Astrocyte of the spinal cord (primary cell): Measurements from ENCODE around the gene CCDC80.

Source experiments
- DNase-seq: peaks from one replicate; pipeline ENCODE4 v3.0.0; 2011; ENCODE audit warnings: low read depth, low spot score
- H3K4me3 ChIP-seq: 2 replicates; pipeline ENCODE4 v1.5.1; 2011; ENCODE audit warnings: low read depth, mild to moderate bottlenecking, low read length, moderate library complexity
- CTCF ChIP-seq: IDR thresholded peaks from 2 replicates; pipeline ENCODE4 v1.5.1; 2012; ENCODE audit warnings: low read depth, mild to moderate bottlenecking, low read length, inconsistent platforms
- in situ Hi-C: cut with HindIII; loops from 2 replicates; pipeline ENCODE4 v1.10.0; 2017; ENCODE audit warnings: low sequenced_read_pairs

CCDC80 gene

GRCh38 chr3:112656043-112656442 is 15.1 kb upstream of the CCDC80 start:
- H3K4me3 ChIP-seq: no peak overlapping the region
- peak; percentile 13 for DNase-seq
- in situ Hi-C loops: no loop called here

GRCh38 chr3:112654979-112655378 is 14.0 kb upstream of the CCDC80 start:
- in situ Hi-C loops: no loop called here
- peak; percentile 29 for DNase-seq
- TF ChIP-seq CTCF: no peak
- H3K4me3 ChIP-seq: no peak overlapping the region

More at GRCh38 chr3:112656043-112656442, 15.1 kb upstream of the CCDC80 start:
- TF ChIP-seq CTCF: no peak

DNA sequence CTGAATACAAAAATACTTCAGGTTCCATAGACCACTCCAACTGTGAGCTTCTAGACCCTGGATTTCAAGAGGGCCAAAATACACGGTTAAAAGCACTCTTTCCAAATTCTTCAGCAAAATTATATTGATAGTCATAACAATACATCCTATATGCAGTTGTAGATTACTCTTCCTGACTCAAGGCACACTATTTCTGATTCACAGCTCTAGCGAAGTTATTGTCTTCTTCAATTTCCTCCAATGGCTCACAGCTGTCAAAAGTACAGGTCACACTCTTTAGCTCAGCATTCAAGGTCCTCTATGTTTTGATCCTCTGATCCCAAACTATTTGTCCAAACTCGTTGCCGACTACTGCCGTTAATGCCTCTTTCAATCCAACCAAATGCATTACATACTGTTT is 13.5 kb upstream of the CCDC80 start:
- no peak for TF ChIP-seq CTCF
- H3K4me3 ChIP-seq: no peak overlapping the region
- in situ Hi-C loops: no loop called here
- DNase-seq: no peak

DNA sequence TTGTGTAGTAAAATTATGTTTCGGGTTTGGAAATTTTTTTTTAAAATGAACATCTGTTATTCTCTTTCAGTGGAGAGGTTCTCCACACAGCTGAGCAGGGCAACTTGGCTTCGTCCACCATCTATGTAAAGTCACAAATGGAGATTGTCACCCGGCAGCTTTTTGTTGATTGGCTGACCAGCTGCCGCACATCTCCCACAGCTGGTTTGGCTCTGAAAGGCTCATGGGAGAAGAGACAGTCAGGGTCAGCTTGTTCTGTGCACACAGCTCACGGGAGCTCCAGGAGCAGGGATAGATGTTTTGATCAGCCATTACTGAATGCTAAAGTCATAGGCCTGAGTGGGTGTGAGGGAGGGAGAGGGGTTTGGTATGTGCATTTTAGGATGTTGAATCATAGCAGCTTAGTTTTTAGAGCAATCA is 12.9 kb upstream of the CCDC80 start:
- no peak for TF ChIP-seq CTCF
- in situ Hi-C loops: no loop called here
- peak; percentile 91 for DNase-seq
- H3K4me3 ChIP-seq: no peak overlapping the region

DNA sequence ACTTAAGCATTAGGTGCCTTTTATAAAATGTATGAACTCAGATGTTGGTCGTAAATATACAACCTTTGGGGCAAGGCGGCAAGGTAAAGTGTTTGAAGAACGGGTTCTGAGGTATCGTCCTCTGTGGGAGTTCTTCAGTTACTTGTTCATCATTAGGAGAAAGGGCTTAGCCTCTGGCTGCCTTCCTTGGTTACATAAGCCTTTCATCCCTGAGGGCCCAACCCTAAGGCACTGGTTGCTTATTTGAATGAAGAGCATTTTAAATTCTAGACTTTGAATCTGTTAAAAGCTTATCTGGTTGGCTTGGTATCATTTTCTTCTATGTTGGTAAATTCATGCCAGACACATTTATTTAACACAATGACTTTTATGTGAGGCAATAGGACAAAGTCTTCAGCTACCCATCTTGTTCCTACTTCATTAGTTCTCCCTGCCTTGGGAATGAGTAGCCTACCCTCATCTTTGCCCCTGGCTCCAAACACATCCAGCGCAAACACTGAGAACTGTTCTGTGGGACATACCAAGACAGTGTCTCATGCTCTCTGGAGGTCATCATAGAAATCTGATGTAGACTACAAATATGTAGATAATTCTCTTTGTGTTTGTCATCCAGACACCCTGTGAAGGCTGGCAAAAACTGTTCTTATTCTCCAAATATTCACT is 12.4 kb upstream of the CCDC80 start:
- no peak for TF ChIP-seq CTCF
- in situ Hi-C loops: no loop called here
- H3K4me3 ChIP-seq: no peak overlapping the region
- DNase-seq: peak; percentile 97

DNA sequence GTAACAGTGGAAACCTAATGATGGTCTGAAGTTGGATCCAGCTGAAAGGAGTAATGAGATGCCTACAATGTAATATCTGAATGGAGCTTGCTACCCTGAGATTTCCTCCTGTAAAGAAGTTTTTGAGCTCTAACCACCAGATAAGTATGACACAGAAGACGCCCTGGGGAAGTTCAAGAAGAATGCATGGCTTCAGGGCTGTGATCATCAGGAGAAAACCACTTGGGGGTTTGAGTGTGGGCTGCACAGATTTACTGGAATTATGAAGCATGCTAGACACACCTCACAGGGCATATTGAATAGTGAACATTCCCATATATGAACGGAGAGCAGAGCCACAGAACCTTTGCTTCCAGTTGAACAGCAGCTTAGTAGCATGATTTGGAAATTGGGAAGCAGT is 10.6 kb upstream of the CCDC80 start:
- peak; percentile 75 for DNase-seq
- no peak for TF ChIP-seq CTCF
- in situ Hi-C loops: no loop called here
- no peak overlapping the region for H3K4me3 ChIP-seq
